GM12878 (cell line): Measurements from ENCODE around the gene IQGAP3. TPM values are rescaled to one million over a fixed set of nuclear protein-coding genes. Genes with fewer than 3 reads are reported as not detected.

Source experiments
- BMI1 ChIP-seq: fragments of 450-650 bp; IDR thresholded peaks from 2 replicates; pipeline ENCODE4 v1.6.1; 2016; ENCODE audit warnings: mild to moderate bottlenecking, moderate library complexity, borderline replicate concordance
- CUX1 ChIP-seq: IDR thresholded peaks from 2 replicates; pipeline ENCODE4 v1.6.1; 2012; ENCODE audit warnings: improper control_type of control experiment, low read depth, low read length; ENCODE audit not compliant: insufficient replicate concordance
- EGR1 ChIP-seq, 2 experiments: IDR thresholded peaks; 1 replicate in 1 of 2; 2 replicates in 1 of 2; pipeline ENCODE4 v1.6.1; 2011 to 2012; ENCODE audit warnings: low read depth in 2 of 2, low read length in 2 of 2, borderline replicate concordance in 1 of 2, mild to moderate bottlenecking in 1 of 2, moderate library complexity in 1 of 2
- IRF3 ChIP-seq: fragments of 450-650 bp; IDR thresholded peaks from 2 replicates; pipeline ENCODE4 v1.6.1; 2014; ENCODE audit warnings: mild to moderate bottlenecking
- KLF5 ChIP-seq: fragments of 450-650 bp; IDR thresholded peaks from 2 replicates; pipeline ENCODE4 v1.6.1; 2014; ENCODE audit warnings: mild to moderate bottlenecking; ENCODE audit not compliant: partially characterized antibody
- NR2F1 ChIP-seq: fragments of 450-650 bp; conservative IDR thresholded peaks from 2 replicates; pipeline ENCODE4 v1.6.1; 2017; ENCODE audit warnings: mild to moderate bottlenecking
- POLR2AphosphoS5 ChIP-seq: IDR thresholded peaks from 2 replicates; pipeline ENCODE4 v1.6.1; 2011; ENCODE audit warnings: mild to moderate bottlenecking, low read length, inconsistent platforms
- POU2F2 ChIP-seq: IDR thresholded peaks from 3 replicates; pipeline ENCODE4 v1.6.1; 2011; ENCODE audit warnings: low read depth, mild to moderate bottlenecking, low read length, borderline replicate concordance
- RELB ChIP-seq: fragments of 450-650 bp; IDR thresholded peaks from 2 replicates; pipeline ENCODE4 v1.6.1; 2017; ENCODE audit warnings: low read depth, mild to moderate bottlenecking, moderate library complexity
- SMARCA5 ChIP-seq: fragments of 450-650 bp; IDR thresholded peaks from 2 replicates; pipeline ENCODE4 v1.6.1; 2017; ENCODE audit warnings: mild to moderate bottlenecking
- TBL1XR1 ChIP-seq: IDR thresholded peaks from 2 replicates; pipeline ENCODE4 v1.6.1; 2012; ENCODE audit warnings: low read depth, low read length, improper control_type of control experiment
- ZNF687 ChIP-seq: fragments of 450-650 bp; IDR thresholded peaks from 2 replicates; pipeline ENCODE4 v1.6.1; 2017; ENCODE audit warnings: mild to moderate bottlenecking, moderate library complexity
- polyA plus RNA-seq, 11 experiments: library from polyadenylated mRNA; depleted of rRNA in 4 of 11; unstranded in 6 of 11; stranded (reverse) in 5 of 11; fragments of >200 nt; fragmentation: Nextera tagmentation in 4 of 11; fragmentation: Illumina TruSeq in 1 of 11; extraction: Ambion mirVana in 4 of 11; extraction: Trizol in 1 of 11; gene quantifications; 1 replicate in 1 of 11; 2 replicates in 10 of 11; pipeline versions ENCODE4 v1.2.1 to v1.2.3, GENCODE V29; 2011 to 2016; ENCODE audit warnings: inconsistent platforms in 2 of 11, missing spikeins in 2 of 11, low read depth in 1 of 11
- total RNA-seq, 4 experiments: library from RNA; depleted of rRNA in 3 of 4; stranded (reverse); fragments of >200 nt in 3 of 4; fragmentation: Illumina TruSeq in 1 of 4; extraction: Trizol in 1 of 4; gene quantifications; 2 replicates each; pipeline versions ENCODE4 v1.2.1 to v1.2.3, GENCODE V29; 2013 to 2021
- TF ChIP-seq, protein P1 (sequence below): fragments of 450-650 bp; IDR thresholded peaks from 2 replicates; pipeline ENCODE4 v1.6.1; 2017; ENCODE audit warnings: mild to moderate bottlenecking

IQGAP3 gene
- total and polyA plus RNA-seq, 10 of the 15 experiments (the other 5 are each of a cell fraction or from before 2014, with no cell fraction given): 1.1 to 10.7 (median 7.9) TPM

- TF ChIP-seq ZNF687 (0 out of 2 replicates have a peak, but pooled peaks have one; percentile 42), POLR2AphosphoS5 (peak; percentile 87), IRF3 (no peak), CUX1 (peak; percentile 90), POU2F2 (no peak), EGR1 (IDR thresholded peaks at IDR 0.05; ENCODE audit: borderline replicate concordance in 1 of 2, low read depth in 2 of 2, low read length in 2 of 2) (peak in 1 of 2 experiments; percentile 47; a peak in 1 of 3 replicates), TBL1XR1 (peak; percentile 74; the same call in 1 of the 2 replicates), NR2F1 (0 out of 2 replicates have a peak, but pooled peaks have one; percentile 34), RELB (peak; percentile 64; the same call in 1 of the 2 replicates), SMARCA5 (peak; percentile 23; the same call in 1 of the 2 replicates), KLF5 (no peak), BMI1 (no peak)
- TF ChIP-seq, protein P1, sequence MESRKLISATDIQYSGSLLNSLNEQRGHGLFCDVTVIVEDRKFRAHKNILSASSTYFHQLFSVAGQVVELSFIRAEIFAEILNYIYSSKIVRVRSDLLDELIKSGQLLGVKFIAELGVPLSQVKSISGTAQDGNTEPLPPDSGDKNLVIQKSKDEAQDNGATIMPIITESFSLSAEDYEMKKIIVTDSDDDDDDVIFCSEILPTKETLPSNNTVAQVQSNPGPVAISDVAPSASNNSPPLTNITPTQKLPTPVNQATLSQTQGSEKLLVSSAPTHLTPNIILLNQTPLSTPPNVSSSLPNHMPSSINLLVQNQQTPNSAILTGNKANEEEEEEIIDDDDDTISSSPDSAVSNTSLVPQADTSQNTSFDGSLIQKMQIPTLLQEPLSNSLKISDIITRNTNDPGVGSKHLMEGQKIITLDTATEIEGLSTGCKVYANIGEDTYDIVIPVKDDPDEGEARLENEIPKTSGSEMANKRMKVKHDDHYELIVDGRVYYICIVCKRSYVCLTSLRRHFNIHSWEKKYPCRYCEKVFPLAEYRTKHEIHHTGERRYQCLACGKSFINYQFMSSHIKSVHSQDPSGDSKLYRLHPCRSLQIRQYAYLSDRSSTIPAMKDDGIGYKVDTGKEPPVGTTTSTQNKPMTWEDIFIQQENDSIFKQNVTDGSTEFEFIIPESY: no peak
Measured at GRCh38 chr1:156508205-156508954, 64.0 kb downstream of the IQGAP3 start (continued).
